Loucy (cell line): Measurements from ENCODE around the gene NCOA5.

Experiments used
- CTCF ChIP-seq: fragments of 200-600 bp; sonication (generic); conservative IDR thresholded peaks from 2 replicates; pipeline ENCODE4 v1.5.1; 2014; ENCODE audit warnings: mild to moderate bottlenecking, antibody characterized with exemption, low read length
- EZH2phosphoT487 ChIP-seq: fragments of 200-600 bp; IDR thresholded peaks from 2 replicates; pipeline ENCODE4 v1.6.1; 2018; ENCODE audit warnings: antibody characterized with exemption, mild to moderate bottlenecking, moderate library complexity, borderline replicate concordance

- TF ChIP-seq CTCF, result no peak
- TF ChIP-seq EZH2phosphoT487, result no peak
Observed at GRCh38 chr20:46025376-46025783, 64.4 kb downstream of the NCOA5 start.
